Stimulated activated CD4-positive, alpha-beta T cell treated with anti-CD3 and anti-CD28 coated beads, Interleukin-2, amount 100 ng/mL, for 48 hours (primary cell): ENCODE measurements around the gene TUBA3D.
"Not testable (repeated sequence)": the region's sequence is repeated elsewhere in the genome, so short reads cannot be mapped to it uniquely, and the experiment has no call there.

Source experiments
- DNase-seq, 2 donors: peaks; one replicate each; pipeline ENCODE4 v3.0.0-alpha.2; 2020

TUBA3D gene

DNA sequence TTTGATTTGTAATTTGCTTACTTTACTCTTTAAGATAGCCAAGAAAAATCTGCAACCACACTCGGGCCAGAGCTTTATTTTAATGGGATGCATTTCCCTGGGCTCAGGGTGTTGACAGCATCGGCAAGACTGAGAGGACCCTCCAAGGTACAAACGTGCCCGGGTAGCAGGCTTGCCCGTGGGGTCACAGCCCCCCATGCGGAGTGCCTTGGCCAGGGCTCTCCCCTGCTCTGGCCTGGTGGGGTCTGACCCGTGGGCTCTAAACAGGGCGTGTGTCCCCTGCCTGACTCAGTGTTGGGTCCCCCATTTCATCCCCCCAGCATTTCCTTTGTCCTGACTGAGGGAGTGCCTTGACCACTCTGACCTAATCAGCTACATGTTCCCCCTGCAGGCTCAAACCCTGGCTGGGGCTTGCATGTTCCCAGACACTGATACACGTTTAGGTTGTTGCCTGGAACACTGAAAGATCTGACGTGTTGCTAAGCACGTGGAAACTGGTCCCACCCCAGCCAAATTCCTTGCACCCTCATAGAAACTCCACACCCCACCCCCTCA, 9.1 kb downstream of the TUBA3D start:
- not testable (repeated sequence) for DNase-seq

DNA sequence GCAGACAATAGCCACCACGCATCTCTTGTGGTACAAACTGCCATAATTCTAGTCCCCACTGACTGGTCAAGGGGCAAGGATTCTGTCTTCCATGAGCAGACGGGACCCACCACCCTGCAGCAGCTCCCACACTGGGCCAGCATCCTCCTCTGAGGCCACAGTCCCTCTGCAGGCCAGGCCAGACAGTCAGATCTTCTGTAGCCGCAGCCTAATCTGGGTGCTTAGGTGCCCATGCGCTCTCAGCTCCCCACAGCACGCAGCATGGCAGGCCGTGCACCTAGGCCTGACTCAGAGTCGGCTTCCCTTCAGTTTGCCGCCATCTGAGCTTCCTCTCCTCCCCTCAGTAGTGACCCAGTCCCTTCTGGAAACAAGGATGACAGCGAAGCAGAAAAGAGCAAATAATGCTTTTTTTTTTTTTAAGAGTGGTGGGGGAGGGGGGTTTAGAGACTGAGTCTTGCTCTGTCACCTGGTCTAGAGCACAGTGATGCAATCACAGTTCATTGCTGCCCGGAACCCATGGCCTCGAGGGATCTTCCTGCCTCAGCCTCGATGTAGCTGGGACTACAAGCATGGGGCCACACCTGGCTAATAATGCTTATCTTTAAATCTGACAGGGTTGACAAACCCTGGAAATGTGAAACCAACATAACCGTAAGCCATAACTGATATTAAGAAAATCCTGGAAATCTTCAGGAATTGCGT, 10.4 kb downstream of the TUBA3D start:
- DNase-seq, result not testable (repeated sequence)

DNA sequence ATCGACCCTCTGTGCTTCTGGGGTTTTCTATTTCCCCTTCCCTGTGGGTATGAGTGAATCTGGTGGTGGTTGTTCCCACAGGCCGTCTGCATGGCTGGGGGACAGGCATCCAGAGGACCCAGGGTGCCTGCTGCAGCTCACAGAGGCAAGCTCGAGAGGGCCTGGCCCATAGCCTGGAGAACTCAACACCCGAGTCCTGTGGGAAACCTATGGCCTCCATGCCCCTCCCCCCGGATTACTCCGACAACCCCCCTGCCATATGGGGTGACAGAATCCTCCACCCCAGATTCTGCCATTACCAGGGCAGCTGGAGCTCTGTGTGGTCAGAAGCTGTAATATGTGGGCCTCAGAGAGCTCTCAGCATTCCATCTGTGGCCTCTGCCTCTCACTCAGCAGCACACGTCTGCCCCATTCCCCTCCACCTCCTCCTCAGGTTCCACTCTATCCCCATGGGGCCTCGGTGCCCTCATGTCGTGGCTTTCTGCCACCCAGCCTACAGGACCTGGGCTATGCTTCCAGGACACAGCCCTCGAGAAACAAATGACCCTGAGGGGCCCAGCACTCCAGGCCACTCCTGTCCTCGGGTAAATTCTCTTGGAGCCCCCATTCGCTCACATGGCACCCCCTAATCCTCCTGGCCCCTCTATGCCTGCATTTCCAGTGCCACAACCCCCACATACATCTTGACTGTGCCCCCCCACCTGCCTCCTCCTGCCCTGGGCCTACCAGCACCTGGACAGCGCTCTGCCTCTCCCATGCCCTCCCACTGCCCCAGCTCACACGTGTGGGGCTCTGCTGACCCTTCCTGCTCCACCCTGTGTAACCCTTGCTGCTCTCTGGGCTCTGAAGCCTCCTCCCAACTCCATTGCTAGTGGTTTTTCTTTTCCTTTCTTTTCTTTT, 12.6 kb downstream of the TUBA3D start:
- DNase-seq, result no peak

DNA sequence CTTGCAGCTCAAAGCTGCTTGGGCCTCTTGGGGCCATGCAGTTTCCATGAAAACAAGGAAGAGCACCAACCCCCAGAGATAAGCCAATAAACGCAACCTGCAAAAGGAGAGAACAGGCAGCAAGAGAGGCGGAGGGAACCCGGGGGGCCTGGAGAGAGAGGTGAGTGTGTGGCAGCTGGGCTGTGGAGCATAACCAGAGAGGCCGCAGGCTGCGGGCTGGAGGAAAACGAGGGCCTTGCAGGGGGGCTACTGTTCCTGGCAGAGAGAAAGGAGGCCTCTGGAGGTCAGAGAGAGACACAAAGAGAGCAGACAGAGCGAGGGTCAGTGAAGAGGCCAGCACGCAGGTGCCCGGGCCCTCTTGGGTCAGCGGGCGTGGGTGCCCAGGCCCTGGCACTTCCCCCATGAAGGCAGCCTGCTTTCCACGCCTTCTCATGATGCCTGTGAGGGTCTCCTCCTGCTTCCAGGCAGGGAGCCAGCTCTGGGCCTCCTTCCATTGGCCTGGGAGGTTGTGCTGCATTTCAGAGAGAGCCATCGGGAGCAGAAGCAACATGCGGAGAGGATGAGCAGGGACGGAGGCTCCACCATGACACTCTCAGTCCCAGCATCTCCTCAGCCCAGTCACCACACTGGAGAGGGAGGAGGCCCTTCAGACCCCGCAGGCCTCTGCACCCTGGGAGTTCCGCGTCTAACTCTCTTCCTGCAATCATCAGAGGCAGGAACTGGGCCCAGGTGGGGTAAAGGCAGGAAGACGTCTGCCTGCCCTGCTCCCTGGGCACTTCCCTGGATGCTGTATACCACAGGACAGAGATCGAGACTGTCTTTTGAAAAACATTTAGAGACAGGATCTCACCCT, 14.9 kb downstream of the TUBA3D start:
- DNase-seq, result peak in 1 of 2 donors; percentile 15

DNA sequence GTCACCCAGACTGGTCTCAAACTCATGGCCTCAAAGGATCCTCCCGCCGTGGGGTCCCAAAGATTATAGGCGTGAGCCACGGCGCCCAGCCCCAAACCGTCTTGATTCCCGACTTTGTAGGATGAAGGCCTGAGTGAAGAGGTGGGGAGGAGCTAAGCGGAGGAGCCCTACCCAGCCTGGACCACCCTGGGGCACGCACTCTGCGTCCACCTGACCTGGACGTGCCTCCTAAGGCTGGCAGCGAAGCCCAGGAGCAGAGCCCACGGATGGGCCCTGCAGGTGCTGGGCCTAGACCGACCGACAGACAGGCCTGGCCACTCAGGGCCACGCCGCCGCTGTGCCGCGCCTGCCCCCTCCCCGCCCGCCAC, 15.5 kb downstream of the TUBA3D start:
- not testable (repeated sequence) for DNase-seq

DNA sequence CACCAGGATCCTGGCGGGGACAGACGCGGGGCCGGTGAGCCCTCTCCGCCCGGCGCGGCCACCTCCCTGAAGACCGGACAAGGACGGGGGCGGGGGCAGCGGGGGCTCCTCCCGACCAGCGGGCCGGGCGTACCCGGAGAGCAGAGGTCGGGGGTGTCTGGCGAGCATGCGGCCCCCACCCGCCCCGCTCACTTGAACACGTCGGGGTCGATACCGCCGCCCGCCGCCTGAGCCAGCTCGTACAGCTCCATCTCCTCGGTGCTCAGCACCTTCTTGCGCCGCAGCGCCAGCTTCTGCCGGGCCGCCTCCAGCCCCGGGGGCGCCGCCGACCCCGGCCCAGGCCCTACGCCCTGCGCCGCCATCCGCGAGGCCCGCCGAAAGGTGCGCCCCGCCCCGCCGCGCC, 16.1 kb downstream of the TUBA3D start, which contains the start of gene MZT2A:
MZT2A (minus strand) TSS at position 383 of the 403 bp plus-strand sequence; CDS start at position 362, 21 bp downstream.
- DNase-seq, result not testable (repeated sequence)

DNA sequence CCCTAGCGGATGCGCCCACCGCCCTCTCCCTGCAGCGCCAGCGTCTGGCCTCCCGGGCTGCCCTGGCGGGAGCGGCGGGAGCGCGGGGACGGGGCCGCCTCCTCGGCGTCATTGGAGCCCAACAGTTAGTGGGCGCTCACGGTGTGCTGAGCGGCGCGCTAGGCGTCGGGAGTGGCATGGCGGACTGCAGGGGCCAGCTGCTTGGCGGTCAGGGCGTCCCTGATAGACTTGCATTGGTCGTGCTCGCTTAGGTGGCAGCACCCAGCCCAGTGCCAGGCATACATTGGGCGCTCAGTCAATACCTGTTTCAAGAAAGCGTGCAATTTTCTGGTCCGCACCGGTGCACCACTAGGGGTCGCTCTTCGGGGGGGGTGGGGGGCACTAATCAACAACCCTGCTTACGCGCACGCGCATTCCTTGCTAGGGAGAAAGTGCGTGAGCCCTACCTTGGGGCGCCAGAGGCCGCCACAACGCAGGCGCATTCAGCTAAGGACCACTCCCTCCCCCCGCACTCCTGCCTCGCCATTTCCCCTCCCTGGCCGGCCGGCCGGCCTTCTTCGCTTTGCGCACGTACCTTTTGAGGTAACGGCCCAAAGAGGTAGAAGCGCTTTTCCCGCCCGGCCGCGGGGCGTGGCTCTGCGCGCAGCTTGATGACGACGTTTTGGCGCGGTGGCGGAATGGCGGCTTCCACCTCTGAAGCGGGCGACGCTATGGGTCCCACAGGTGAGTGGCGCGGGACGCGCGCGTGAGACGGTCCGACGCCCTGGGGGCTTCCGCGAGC, 16.7 kb downstream of the TUBA3D start:
- peak; percentile 91 to 95 for DNase-seq

DNA sequence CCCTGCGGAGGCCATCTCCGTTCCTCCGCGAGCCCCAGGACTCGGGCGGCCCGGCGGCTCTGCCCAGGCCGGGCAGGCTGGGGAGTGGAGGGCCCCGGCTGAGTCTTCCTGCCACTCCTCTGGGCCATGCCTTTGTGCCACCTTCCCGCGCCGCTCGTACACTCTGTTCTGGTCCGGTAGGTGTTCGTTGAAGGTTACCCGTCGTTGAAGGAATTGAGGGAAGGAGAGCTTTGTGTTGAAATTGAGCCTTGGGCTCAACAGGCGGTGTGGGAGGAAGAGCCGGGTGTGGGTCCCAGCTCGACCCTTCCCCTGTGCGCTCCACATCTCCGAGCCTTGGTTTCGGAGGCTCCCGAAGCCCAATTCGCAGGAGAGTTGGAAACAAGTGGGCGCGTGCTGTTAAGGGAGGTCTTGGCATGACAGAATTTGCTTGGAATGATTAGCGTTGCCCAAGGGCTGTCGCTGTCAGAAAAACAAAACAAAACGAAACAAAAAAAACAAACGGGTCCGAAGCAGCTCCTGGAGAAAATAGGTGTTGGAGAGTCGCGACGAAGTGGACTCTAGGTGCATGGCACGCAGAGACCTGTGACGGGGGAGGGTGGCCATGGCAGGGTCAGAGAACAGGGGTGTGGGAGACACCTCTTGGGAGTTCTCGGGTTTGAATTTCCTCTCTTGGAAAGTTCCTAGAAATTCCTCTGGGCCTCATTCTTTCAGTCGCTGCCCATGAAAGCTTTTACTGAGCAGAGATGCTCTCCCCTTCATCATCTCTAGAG, 17.5 kb downstream of the TUBA3D start:
- no peak for DNase-seq

DNA sequence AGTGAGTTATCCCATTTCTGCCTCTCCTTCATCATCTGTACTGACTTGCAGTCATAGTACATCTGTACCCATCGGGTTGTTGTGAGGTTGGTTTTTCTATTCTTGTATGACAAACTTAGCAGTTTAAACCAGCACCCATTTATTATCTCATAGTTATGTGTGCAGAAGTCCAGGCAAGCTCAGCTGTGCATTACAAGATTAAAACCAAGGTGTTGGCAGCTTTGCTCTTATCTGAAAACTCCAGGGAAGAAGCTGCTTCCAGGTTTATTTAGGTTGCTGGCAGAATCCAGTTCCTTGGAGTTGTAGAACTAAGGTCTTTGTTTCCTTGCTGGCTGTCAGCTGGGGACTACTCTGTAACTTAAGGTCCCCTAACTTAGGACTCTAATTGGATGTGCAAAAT, 19.6 kb downstream of the TUBA3D start:
- not testable (repeated sequence) for DNase-seq

DNA sequence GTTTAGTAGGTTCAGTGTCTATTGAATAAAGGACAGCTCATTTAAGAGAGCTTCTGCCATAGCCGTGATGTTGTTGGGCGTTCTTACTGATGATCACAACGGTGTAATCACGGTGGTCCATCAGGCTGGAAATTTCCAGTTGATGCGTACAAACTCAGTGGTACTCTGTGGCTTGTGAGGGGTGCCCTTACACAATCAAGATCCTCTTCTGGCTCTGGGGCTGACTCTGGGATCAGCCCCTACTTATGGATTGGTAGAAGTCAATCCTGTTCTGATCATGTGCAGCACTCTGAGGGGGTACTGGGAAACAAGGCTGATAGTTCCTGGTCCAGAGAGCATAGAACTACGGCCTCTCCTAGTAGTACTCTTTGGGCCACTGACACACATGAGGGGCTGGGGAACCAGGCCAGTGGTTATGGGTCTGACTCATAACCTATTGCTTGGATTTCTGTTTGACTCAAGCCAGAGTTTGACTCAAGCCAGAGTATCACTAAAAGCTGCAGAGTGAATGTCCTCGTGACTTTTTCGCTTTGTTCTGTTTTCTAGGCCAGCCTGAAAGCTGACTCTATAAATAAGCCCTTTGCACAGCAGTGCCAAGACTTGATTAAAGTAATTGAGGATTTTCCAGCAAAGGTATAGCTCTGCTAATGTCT, 22.5 kb downstream of the TUBA3D start:
- DNase-seq, result not testable (repeated sequence)

DNA sequence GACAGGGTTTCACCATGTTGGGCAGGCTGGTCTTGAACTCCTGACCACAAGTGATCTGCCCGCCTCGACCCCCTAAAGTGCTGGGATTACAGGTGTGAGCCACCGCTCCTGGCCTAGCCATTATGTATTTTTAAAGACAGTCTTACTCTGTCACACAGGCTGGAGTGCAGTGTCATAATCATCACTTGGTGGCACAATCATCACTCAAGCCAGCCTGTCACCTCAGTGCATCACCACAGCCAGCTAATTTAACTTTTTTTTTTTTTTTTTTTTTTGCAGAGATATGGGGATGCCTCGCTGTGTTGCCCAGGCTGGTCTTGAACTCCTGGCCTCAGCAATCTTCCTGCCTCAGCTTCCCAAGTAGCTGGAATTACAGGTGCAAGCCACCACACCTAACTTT, 27.7 kb downstream of the TUBA3D start:
- DNase-seq, result not testable (repeated sequence)

DNA sequence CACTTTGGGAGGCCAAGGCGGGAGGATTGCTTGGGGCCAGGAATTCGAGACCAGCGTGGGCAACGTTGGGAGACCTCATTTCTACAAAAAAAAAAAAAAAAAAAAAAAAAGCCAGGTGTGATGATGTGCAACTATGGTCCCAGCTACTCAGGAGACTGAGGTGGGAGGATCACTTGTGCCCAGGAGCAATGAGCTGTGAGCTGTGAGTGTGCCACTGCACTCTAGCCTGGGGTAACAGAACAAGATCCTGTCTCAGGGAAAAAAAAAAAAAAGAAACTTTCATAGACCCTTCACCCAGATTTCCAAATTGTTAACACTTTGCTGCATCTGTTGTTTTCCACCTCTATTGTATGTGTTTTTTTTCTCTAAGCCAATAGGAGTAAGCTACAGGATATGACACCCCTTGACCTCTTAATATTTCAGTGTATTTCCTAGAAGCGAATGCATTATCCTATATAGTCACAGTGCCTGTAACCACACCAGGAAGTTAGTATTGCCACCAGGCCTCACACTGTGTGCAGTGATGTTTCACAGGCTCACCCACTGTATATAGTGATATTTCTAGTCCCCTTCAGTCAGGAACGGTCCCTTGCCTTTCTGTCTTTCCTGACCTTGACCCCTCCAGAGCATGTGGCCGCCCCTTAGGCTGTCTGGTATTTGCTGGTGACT, 28.3 kb downstream of the TUBA3D start:
- not testable (repeated sequence) for DNase-seq

DNA sequence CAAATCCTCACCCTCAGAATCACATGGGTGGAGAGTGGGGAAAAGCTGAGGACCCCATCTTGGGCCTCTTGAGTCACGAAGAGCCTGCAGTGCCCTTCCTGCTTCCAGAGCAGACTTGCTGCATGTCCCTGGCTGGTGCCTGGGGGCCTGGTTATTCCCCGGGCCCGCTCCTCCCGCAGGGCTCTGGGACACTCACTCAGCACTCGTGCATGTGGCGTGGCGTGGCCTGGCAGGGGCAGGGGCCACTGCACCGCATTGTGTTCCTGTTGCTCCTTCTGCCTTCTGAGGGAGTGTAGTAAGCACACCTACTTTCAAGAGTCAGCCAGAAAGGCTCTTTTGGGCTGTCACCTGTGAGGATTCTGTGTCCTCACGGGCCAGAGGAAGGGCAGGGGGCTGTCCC, 33.7 kb downstream of the TUBA3D start:
- DNase-seq, result no peak

DNA sequence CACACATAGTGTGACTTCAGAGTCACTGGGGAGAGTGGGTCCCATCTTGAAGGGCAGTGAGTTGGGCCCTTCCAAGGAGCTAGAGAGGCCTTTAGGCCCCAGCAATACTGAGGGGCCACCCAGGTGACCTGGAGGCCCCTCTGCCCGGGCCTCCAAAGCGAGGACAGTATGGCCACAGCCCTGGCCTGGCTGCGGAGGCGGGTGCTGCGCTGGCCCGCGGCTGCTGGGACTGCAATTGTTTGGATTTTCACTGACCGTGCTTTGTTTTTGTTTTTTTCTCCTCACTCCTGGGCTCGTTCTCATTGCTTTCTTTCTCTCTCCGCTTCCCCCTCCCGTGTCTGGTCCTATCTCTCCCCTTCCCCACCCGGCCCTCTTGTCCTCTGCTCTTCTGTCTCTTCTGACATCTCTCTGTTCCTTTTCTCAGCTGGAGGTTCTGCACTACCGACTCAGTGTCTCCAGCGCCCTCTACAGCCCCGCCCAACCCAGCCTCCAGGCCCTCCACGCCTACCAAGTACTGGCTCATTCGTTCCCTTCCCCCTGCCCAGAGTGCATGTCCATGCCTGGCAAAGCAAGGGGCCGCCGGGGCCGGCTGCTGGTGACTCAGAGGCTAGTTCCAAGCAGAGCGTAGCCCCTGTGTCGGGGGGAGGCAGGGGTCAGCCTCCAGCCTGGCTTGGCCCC, 35.5 kb downstream of the TUBA3D start:
- not testable (repeated sequence) for DNase-seq

DNA sequence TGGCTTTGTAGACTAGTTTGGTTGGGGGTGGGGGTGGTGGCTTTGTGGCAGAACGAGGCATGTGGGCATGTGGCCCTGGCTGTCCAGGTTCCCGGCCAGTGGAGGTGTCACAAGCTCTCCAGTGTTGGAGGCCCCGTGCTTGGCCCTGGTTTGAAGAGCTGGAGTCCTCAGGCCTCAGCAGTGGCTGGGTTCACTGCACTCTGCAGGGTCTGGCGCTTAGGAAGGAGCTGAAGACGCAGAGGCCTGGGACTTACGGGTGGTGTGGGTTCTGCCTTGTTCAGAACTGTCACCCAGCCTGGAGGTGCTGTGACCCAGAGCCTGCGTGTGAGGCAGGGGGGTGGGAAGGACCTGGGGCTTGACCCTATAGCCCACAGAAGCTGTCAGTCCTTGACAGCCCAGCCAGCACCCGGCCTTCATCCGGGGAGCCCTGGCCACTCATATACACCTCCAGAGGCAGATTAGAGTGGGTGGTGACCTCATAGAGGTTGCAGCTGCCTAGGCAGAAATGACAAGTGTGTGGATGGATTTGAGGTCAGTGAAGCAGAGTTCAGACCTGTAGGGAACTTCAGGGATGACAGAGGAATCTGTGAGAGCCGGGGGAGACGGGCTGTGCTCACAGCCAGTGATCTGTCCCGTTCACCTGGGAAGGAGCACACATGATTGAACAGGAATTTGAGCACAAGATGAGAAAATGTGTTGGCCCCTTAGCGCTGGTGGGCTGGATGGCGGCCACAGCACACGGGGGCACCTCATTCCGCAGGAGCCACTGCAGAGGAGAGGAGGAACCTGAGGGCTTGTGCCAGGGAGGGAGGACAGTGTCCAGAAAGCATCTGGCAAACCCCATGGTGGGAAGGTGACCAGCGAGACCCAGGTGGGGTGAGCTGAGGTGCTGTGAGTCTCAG, 36.3 kb downstream of the TUBA3D start:
- DNase-seq, result not testable (repeated sequence)

DNA sequence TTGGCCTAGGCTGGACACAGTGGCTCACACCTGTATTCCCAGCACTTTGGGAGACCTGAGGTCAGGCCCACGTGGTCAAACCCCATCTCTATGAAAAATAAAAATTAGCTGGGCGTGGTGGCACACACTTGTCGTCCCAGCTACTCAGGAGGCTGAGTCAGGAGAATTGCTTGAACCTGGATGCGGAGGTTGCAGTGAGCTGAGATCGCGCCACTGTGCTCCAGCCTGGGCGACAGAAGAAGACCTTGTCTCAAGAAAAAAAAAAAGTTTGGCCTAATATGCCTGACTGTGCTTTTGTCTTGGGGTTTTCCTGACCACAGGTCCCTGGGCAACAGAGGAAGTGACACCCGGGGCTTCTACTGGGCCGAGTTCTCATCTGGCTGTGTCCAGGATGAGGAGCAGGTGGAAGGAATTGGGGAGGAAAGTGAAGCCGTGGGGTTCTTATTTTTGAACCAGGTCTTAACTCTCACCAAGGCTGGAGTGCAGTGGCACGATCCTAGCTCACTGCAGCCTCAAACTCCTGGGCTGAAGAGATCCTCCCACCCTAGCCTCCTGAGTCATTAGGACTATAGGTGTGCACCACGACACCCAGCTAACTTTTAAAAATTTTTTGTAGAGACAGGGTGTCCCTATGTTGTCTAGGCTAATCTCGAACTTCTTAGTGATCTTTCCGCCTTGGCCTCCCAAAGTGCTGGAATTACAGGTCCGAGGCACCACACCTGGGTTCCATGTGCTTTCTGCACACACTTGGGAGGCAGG, 38.7 kb downstream of the TUBA3D start:
- DNase-seq, result not testable (repeated sequence)

DNA sequence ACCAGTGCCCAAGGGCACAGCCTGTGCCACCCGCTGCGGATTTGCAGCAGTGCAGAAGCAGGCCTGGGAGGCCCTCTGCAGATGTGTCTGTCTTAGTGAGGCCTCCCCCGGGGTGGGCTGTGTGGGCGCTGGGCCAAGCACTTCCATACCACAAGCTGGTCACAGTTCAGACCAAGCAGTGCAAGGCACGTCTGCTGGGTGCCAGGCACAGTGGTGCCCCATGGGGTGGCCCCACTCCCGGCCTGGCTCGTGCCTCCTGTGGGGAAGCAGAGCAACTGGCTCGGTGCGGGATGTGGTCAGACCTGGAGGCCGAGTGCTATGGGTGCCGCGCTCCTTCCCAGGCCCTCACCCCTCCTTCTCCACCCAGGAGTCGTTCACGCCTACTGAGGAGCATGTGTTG, 39.3 kb downstream of the TUBA3D start:
- not testable (repeated sequence) for DNase-seq
